ENCODE results near the gene ZNF865.
"Not testable (repeated sequence)": the region's sequence is repeated elsewhere in the genome, so short reads cannot be mapped to it uniquely, and the experiment has no call there.

ZNF865 gene

DNA sequence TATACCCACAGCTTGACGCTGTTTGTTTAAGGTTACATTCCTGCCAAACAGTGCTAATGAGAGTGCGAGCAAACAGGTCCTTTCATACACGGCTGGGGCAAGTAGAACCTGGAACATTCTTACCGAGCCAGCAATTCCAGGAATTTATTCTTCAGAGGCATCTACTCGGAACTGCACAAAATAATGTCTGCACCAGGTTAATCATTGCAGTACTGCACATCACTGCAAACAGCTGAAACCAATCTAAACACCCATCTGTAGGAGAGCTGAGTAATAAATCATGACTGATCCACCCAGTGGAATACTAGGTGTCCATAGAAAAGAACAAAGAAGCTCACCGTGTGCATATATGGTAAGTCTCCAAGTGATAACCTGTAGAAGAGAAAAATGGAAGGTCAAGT, 23.6 kb upstream of the ZNF865 start:
- no peak overlapping the region for H2AFZ ChIP-seq (ENCODE audit: low read depth, low read length, severe bottlenecking)
- H3K4me3 ChIP-seq (ENCODE audit: insufficient read depth, low read length, poor library complexity, severe bottlenecking) = no peak overlapping the region
- H3K4me2 ChIP-seq (ENCODE audit: low read depth, low read length, poor library complexity, severe bottlenecking) = no peak overlapping the region
- TF ChIP-seq, protein P1, sequence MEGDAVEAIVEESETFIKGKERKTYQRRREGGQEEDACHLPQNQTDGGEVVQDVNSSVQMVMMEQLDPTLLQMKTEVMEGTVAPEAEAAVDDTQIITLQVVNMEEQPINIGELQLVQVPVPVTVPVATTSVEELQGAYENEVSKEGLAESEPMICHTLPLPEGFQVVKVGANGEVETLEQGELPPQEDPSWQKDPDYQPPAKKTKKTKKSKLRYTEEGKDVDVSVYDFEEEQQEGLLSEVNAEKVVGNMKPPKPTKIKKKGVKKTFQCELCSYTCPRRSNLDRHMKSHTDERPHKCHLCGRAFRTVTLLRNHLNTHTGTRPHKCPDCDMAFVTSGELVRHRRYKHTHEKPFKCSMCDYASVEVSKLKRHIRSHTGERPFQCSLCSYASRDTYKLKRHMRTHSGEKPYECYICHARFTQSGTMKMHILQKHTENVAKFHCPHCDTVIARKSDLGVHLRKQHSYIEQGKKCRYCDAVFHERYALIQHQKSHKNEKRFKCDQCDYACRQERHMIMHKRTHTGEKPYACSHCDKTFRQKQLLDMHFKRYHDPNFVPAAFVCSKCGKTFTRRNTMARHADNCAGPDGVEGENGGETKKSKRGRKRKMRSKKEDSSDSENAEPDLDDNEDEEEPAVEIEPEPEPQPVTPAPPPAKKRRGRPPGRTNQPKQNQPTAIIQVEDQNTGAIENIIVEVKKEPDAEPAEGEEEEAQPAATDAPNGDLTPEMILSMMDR (IDR thresholded peaks at IDR 0.05; ENCODE audit: insufficient read depth, low read length, poor library complexity, severe bottlenecking) = no peak
- no peak for TF ChIP-seq EZH2phosphoT487 (conservative IDR thresholded peaks at IDR 0.05; ENCODE audit: low read length)
- no peaks in the 10 kb centered on the region for H3K27me3 ChIP-seq (ENCODE audit: low read length)
- 0 out of 2 replicates have a peak, but pooled peaks cover 2% of the 10 kb centered on the region for H3F3A ChIP-seq (ENCODE audit: insufficient read depth)
- no peaks in the 10 kb centered on the region for H3K9me3 ChIP-seq (ENCODE audit: insufficient read depth, low read length)
- no peak overlapping the region for H3K9ac ChIP-seq (ENCODE audit: low read length)
- no peaks in the 10 kb centered on the region for H3K9me2 ChIP-seq (replicated peaks; ENCODE audit: insufficient read depth, low read length)
- H3K27ac ChIP-seq (ENCODE audit: low read depth, low read length) = no peak overlapping the region
- no peaks in the 10 kb centered on the region for H3K79me2 ChIP-seq (ENCODE audit: insufficient read depth, low read length)
- H3K36me3 ChIP-seq (ENCODE audit: low read length) = no peaks in the 10 kb centered on the region
- H4K20me1 ChIP-seq (ENCODE audit: low read depth, low read length) = no peaks in the 10 kb centered on the region

DNA sequence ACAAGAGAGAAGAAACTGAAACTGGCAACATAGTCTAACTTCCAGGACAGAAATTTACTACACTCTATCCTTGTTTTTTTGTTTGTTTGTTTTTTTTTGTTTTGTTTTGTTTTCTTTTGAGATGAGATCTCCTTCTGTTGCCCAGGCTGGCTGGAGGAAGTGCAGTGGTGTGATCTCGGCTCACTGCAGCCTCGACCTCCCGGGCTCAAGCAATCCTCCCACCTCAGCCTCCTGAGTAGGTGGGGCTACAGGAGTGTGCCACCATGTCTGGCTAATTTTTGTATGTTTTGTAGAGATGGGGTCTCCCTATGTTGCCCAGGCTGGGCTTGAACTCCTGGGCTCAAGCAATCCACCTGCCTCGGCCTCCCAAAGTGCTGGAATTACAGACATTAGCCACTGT, 23.2 kb upstream of the ZNF865 start:
- H3K9me2 ChIP-seq (replicated peaks; ENCODE audit: insufficient read depth, low read length); H4K20me1 ChIP-seq (ENCODE audit: low read depth, low read length); H2AFZ ChIP-seq (ENCODE audit: low read depth, low read length, severe bottlenecking); H3K27ac ChIP-seq (ENCODE audit: low read depth, low read length); H3F3A ChIP-seq (ENCODE audit: insufficient read depth); H3K9me3 ChIP-seq (ENCODE audit: insufficient read depth, low read length); H3K27me3 ChIP-seq (ENCODE audit: low read length); H3K9ac ChIP-seq (ENCODE audit: low read length); H3K36me3 ChIP-seq (ENCODE audit: low read length); H3K4me2 ChIP-seq (ENCODE audit: low read depth, low read length, poor library complexity, severe bottlenecking); H3K79me2 ChIP-seq (ENCODE audit: insufficient read depth, low read length); H3K4me3 ChIP-seq (ENCODE audit: insufficient read depth, low read length, poor library complexity, severe bottlenecking): not testable (repeated sequence)

GRCh38 chr19:55583897-55584296, 21.6 kb upstream of the ZNF865 start:
- not testable (repeated sequence) for H3K4me2 ChIP-seq (ENCODE audit: low read depth, low read length, poor library complexity, severe bottlenecking); H3F3A ChIP-seq (ENCODE audit: insufficient read depth); H3K4me3 ChIP-seq (ENCODE audit: insufficient read depth, low read length, poor library complexity, severe bottlenecking); H3K27me3 ChIP-seq (ENCODE audit: low read length); H3K9me3 ChIP-seq (ENCODE audit: insufficient read depth, low read length); H3K79me2 ChIP-seq (ENCODE audit: insufficient read depth, low read length); H3K9me2 ChIP-seq (replicated peaks; ENCODE audit: insufficient read depth, low read length); H3K9ac ChIP-seq (ENCODE audit: low read length); H3K27ac ChIP-seq (ENCODE audit: low read depth, low read length); H4K20me1 ChIP-seq (ENCODE audit: low read depth, low read length); H3K36me3 ChIP-seq (ENCODE audit: low read length); H2AFZ ChIP-seq (ENCODE audit: low read depth, low read length, severe bottlenecking)

GRCh38 chr19:55584871-55585270, 20.6 kb upstream of the ZNF865 start:
- Histone ChIP-seq H3K27ac (ENCODE audit: low read depth, low read length) (no peak overlapping the region), H3F3A (ENCODE audit: insufficient read depth) (no peaks in the 10 kb centered on the region), H3K4me3 (ENCODE audit: insufficient read depth, low read length, poor library complexity, severe bottlenecking) (no peak overlapping the region), H3K27me3 (ENCODE audit: low read length) (no peaks in the 10 kb centered on the region), H3K9ac (ENCODE audit: low read length) (no peak overlapping the region), H3K4me2 (ENCODE audit: low read depth, low read length, poor library complexity, severe bottlenecking) (no peak overlapping the region), H3K36me3 (ENCODE audit: low read length) (no peaks in the 10 kb centered on the region), H2AFZ (ENCODE audit: low read depth, low read length, severe bottlenecking) (no peak overlapping the region), H3K79me2 (ENCODE audit: insufficient read depth, low read length) (no peaks in the 10 kb centered on the region), H3K9me2 (replicated peaks; ENCODE audit: insufficient read depth, low read length) (no peaks in the 10 kb centered on the region), H4K20me1 (ENCODE audit: low read depth, low read length) (no peaks in the 10 kb centered on the region), H3K9me3 (ENCODE audit: insufficient read depth, low read length) (no peaks in the 10 kb centered on the region)
- TF ChIP-seq, protein P1 (IDR thresholded peaks at IDR 0.05; ENCODE audit: insufficient read depth, low read length, poor library complexity, severe bottlenecking) = no peak
- no peak for TF ChIP-seq EZH2phosphoT487 (conservative IDR thresholded peaks at IDR 0.05; ENCODE audit: low read length)

Measured in SU-DHL-6 (cell line).